GM19193 (cell line): ENCODE measurements around the gene UST.

Experiments
- POLR2A ChIP-seq: IDR thresholded peaks from 4 replicates; pipeline ENCODE4 v1.6.1; 2011; ENCODE audit not compliant: insufficient read depth, insufficient read length; ENCODE audit errors: extremely low read depth

The UST gene

DNA sequence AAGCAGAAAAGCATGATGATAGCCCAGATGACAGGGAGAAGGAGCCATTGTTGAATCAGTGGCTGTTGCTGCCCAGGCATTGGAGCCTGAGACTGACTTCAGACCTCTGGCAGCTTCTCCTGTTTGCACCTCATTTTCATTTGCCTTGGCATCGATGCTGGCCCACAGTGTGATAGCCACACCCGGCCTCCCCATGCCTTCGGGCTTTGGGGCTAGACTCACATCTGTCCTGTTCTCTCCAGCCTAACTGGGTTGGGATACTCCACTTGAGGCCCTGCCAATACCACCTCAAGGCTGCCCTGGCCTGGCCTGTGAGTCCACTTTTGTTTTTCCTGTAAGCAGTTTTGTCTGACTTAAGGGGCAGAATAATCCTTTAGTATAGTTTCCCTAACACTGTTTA is 140.4 kb downstream of the UST start:
- TF ChIP-seq POLR2A = no peak

DNA sequence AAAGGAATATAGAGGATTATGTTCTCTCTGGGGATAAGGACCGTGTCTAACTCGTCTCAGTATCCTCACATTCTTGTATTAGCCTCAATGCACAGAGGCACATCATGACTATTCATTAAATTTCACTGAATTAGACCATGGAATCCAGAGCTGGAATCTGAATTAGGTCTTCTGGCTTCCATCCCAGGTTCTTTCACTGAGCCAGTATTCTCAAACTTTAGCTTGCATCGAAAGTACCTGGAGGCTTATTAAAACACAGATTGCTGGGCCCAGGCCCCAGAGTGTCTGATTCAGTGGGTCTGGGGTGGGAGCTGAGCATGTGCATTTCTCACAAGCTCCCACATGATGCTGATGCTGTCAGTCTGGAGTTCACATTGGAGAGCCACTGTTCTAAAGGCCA is 142.0 kb downstream of the UST start:
- TF ChIP-seq POLR2A = no peak

DNA sequence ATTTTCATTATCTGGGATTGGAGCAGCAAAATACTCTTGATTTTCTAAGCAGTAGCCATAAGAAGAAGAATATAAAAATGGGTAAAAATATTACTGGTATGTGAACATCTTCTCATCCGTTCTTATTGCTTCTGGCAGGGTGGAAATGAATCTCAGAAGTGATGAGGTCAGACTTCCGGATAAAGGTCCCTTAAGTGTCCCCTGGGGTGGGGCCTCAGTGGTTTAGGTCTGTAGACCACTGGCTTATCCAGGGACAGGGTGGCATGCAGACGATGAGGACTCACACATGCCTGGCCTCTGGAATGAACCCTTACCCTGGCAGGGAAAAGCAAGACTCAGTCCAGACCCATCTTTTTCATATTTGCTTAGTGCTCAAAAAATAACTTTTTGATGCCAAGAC is 143.3 kb downstream of the UST start:
- TF ChIP-seq POLR2A = no peak

DNA sequence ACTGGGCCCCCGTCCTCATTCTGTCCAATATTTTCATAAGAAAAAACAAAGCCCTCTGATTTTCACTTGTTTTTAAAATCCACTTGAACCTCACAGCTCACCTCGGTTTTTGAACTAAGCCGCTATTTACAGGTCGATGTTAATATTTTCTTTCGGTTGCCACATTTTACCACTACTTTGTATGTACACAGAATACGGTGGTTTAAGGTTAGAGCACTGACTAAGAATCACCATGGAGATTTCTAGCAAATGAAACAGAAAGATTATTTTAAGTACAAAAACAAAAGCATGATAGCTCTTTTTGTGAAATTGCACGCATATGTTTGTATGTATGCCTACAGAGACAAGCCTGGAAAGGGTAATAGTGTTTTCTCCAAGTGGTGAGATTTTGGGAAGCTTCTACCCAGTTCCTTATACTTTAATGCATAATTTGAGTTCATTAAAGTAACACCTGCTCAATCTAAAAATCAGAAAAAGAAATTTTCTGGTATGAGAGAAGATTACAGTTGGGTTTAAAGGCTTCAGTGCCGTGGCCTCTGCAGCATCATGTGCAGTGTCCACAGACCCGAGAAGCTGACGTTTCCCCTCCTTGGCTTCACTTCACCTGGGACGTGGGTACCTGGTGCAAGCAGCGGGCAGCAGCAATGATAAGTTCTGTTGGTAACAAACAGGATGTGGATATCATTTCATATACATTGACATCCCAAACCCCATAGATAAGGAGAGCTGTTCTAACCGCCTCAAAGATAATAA is 144.0 kb downstream of the UST start:
- TF ChIP-seq POLR2A = no peak

DNA sequence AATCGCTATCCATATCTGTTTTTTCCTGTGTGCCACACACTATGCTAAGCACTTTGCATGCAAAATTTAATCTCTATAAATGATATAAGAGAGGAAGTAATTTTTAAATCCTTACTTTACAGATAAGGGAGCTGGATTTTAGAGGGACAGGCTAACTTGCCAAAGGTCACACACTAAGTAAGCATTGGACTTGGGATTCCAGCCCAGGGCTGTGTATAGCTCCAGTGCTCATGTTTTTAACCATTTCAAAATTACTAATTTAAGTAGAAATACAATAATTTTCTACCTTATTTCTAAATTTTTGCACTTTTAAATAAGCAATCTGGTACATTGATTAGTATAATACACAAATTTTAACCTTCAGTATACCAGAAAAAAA is 144.6 kb downstream of the UST start:
- TF ChIP-seq POLR2A = no peak

DNA sequence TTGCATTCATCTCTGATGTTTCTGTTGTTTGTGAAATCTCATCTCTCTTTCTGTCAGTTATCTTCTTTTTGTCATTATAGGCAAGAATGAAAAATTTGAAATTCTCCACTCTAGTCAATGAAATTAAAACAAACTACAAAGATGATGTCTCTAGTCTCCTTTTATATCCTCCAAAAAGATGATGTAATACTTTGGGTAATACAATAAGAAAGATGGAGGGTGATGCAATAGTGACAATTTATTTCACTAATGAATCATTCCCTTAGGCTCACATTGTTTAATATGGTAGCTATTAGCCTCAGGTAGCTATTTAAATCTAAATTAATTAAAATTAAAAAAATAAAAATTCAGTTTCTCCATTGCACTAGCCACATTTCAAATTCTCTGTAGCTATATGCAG is 145.4 kb downstream of the UST start:
- TF ChIP-seq POLR2A = no peak

DNA sequence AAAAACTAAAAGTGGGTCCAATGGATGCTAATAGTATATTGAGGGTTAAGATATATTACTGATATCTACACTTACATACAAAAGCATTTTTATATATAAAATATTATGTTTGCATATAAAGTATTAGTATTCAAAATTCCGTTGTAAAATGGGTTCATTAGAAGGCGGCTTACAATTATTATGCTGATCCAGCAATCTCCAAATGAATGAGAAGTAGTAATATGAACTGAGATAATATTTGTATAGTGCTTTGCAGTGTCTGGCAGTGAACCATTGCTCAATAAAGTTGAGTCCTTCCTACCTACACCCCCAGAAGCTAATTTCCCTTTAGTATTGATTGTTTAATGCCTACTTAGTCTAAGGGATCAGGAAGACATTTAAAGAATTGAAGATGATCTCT is 146.2 kb downstream of the UST start:
- no peak for TF ChIP-seq POLR2A

DNA sequence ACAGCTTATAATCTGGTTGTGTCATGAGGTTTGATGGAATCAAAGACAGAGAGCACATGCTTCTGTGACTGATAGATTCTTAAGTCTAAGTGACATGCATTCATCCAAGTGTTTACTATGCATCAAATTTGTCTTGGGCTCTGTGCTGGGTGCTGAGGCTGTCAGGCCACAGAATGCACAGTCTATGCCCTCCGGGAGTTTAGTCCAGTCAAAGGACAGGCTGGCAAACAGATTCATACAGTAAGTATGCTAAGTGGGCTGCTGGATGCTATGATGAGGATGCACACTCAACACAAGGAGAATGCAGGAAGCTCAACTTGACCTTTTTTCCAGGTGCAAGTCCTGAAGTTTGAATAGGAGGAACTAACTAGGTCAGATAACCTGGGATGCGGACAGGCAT is 146.7 kb downstream of the UST start:
- TF ChIP-seq POLR2A = no peak

DNA sequence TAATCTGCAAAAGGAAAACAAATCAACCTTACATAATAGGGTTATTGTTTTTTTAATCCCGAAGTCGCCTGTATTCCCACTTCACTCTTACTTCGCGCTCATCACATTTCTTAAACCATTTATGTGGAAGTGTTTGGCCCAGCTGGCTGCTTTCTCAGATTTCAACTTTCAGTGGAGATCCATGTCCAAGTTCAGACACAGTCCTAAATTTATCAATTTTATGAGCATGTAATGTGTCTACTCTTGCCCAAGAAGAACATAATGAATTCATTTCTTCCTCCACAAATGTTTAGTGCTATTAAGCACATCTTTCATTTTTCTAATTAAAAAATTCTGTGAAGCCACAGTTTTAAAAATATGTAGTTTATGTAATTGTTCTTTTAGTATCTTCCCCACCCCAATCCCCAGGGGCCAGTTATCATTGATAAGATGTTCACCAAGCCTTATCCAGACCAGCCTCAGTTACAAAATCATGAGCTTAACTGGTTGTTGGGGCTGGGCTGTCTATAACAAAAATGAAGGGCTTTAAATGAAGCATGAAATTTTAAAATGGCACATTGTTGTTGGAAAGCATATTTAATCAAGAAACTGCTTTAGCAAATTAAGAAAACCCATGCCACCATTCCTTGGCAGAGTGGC is 151.7 kb downstream of the UST start:
- no peak for TF ChIP-seq POLR2A

DNA sequence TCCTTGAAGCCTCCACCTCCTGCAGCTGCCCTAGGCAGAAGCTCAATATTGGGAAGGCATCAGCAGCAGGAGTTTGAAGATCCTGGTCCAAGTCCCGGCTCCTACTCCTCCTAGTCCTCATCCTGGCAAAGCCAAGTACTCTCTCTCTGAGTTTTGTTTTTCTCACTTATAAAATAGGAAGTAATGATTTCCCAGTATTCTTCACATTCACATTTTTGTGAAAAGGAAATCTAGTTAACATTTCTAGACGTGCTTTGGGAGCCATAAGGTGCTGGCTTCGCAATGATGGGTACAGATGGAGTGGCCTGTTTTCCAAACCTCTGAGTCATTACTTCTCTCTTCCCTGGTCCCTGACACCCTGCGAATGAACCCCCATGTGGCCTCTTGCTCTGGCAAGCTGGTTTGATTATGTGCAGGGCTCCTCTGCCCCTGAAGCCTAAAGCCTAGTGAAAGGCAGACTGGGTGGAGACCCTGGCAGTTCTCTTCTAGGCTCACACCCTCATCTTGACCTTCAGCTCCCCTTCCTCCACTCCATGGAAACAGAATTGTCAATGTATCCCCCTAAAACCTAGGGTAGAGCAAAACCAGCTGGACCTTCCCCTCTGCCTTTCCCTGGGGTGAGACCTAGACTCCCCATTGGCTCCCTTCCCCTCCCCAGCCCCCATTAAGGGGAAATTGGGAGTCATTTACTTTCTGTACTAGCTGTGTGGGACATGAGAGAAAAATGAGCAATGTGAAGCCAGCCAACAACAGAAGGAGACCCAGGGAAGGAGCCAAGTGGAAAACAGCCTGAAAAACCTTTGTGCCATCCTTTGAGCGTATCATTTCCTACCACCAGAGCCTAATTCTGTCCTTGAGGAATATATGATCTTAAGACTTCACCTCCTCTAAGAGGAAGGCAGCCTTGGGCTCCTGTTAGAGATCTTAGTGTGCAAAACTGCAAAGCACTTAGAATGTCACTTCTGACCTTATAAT is 158.4 kb downstream of the UST start:
- no peak for TF ChIP-seq POLR2A

DNA sequence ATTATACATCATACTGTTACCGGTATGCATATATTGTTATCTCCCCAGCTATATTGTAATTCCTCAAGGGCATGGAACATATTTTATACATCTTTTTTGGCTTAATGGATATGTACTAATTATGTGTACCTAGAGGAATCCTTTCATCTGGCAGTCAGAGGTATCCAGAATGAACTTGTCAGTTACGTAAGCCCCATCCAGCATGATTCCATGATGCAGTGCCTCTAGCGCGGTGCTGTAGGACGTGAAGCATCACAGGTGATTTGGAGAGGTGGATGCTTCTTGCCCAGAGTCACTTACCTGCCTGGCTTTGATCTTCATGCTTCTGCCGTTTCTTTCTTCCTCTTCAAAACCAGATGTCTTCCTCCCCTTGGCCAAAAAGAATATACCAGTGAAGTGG is 159.1 kb downstream of the UST start:
- no peak for TF ChIP-seq POLR2A

DNA sequence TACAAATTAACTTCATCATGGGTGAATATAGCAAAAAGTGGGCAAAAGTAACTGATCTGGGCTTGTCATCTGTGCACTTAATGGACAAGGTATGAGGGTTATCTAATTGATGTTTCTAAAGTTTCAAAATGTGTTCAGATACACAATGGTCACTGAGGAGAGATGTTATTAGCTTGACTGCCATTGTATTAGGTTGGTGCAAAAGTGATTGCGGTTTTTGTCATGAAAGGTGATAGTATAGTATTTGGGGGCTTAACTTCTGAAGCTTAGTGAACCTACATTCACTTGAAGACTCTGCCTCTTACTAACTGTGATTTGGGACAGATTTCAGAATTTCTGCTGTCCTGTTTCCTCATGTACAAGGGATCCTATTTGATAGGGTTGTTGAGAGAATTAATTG is 159.6 kb downstream of the UST start:
- TF ChIP-seq POLR2A = no peak

DNA sequence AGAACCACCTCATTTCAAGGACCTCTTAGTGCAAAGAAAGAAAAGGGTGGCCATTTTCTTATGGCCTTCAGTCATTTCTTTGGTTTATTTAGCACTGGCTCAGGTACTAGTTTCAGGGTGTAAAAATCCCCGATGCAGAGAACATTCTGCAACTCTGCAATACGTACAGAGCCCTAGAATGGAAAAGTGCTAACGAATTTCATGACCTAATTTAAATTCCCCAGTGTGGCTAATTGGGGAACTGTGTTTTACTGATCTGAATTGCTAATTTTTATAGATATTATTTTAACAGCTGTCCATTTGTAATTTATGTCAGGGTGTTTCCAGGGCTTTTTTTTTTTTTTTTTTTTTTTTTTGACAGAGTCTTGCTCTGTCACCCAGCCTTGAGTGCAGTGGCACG is 160.7 kb downstream of the UST start:
- TF ChIP-seq POLR2A = no peak

DNA sequence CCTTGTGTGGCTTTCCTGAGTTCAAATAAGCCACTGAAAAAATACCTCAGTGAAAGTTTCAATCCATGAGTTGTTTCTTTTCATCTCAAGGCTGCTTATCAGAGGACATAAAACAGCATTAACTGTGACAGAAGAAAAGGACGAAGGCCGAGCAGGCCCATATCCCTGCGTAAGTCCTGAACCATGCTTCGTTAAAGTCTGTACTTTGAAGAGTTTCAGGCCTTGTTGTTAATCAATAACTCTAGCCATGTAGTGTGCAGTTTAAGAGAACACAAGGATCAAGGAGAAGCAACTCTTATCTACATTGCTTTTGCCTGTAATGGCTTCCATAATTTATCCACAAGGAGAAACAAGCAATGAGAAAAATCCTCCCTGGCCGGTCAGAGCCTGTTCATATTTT is 165.4 kb downstream of the UST start:
- no peak for TF ChIP-seq POLR2A

DNA sequence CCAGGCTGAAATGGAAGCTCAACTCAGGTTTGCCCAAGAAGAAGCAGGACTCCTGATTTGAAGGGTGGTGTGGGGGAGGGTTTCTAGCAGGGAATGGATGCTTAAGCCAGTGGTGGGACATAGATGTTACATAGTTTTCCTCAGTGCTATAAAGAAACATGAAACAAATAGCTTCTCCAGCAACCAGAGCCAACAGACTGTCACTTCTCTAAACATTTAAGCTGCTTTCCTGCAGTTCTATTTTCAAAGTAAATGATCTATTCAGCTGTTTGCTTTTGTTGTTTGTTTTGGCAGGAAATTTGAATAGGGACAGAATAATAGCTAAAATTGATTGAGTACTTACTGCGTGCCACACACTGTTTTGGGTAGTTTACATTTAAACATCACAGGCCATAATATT is 169.0 kb downstream of the UST start:
- TF ChIP-seq POLR2A = no peak
